PC-3 (cell line): ENCODE measurements around the gene TMEM242. TPM values are rescaled to one million over a fixed set of nuclear protein-coding genes. Genes with fewer than 3 reads are reported as not detected.

Experiments
- ATAC-seq: fragments of 200-7000 bp; cut with Tn5 transposase; 2 replicates; pipeline ENCODE4 v1.9.1; 2020; ENCODE audit warnings: mild to moderate bottlenecking, moderate library complexity
- BruUV-seq: library from RNA; stranded (reverse); fragments of 400-500 nt; replicated peaks from 2 replicates; lab custom pipeline; 2021; lab: Mats Ljungman, UMichigan
- CTCF ChIA-PET: fragments of 300-600 bp; sonication (Branson Sonifier 250); formaldehyde crosslinking; loops from one replicate; lab custom pipeline; 2022; ENCODE audit warnings: antibody characterized with exemption; lab: Charles Lee
- POLR2A ChIA-PET: fragments of 300-600 bp; sonication (Branson Sonifier 250); formaldehyde crosslinking; loops from one replicate; lab custom pipeline; 2022; ENCODE audit warnings: antibody characterized with exemption; ENCODE audit not compliant: unreplicated experiment; lab: Charles Lee
- DNase-seq: peaks from one replicate; pipeline ENCODE4 v3.0.0-alpha.2; 2015
- H2AFZ ChIP-seq: fragments of 300-600 bp; sonication (generic); 2 replicates; pipeline ENCODE4 v1.6.0; 2016; ENCODE audit warnings: antibody characterized with exemption, low read length
- H3F3A ChIP-seq: fragments of 300-600 bp; sonication (generic); one replicate; pipeline ENCODE4 v1.6.0; 2017; ENCODE audit warnings: antibody characterized with exemption, low read length, control low read depth, mild to moderate bottlenecking; ENCODE audit not compliant: unreplicated experiment
- H3K27ac ChIP-seq: fragments of 300-600 bp; sonication (generic); 2 replicates; pipeline ENCODE4 v1.5.1; 2016; ENCODE audit warnings: mild to moderate bottlenecking, low read length
- H3K27me3 ChIP-seq: fragments of 300-600 bp; sonication (generic); 2 replicates; pipeline ENCODE4 v1.6.1; 2016; ENCODE audit warnings: low read length, mixed read lengths
- H3K36me3 ChIP-seq: fragments of 300-600 bp; sonication (generic); 2 replicates; pipeline ENCODE4 v1.6.1; 2016; ENCODE audit warnings: low read depth, mixed run types, low read length, mixed read lengths
- H3K4me1 ChIP-seq: fragments of 300-600 bp; sonication (generic); 2 replicates; pipeline ENCODE4 v1.5.1; 2016; ENCODE audit warnings: low read length; ENCODE audit not compliant: insufficient read depth
- H3K4me2 ChIP-seq: fragments of 300-600 bp; sonication (generic); 2 replicates; pipeline ENCODE4 v1.6.0; 2016; ENCODE audit warnings: low read length
- H3K4me3 ChIP-seq: fragments of 300-600 bp; sonication (generic); 2 replicates; pipeline ENCODE4 v1.5.1; 2016; ENCODE audit warnings: mild to moderate bottlenecking, low read length, mixed read lengths
- H3K79me2 ChIP-seq: fragments of 300-600 bp; sonication (generic); 2 replicates; pipeline ENCODE4 v1.6.1; 2017; ENCODE audit warnings: low read length, mixed read lengths
- H3K9ac ChIP-seq: fragments of 300-600 bp; sonication (generic); 2 replicates; pipeline ENCODE4 v1.6.0; 2016; ENCODE audit warnings: mild to moderate bottlenecking, low read length
- H3K9me2 ChIP-seq: fragments of 300-600 bp; sonication (generic); replicated peaks from 2 replicates; pipeline ENCODE4 v1.6.1; 2016; ENCODE audit warnings: mixed run types, low read length, mixed read lengths
- H3K9me3 ChIP-seq: fragments of 300-600 bp; sonication (generic); 2 replicates; pipeline ENCODE4 v1.6.1; 2016; ENCODE audit warnings: low read length, mixed read lengths
- H4K20me1 ChIP-seq: fragments of 300-600 bp; sonication (generic); 2 replicates; pipeline ENCODE4 v1.6.1; 2016; ENCODE audit warnings: low read length, mixed read lengths
- EZH2 ChIP-seq: fragments of 300-600 bp; sonication (generic); IDR thresholded peaks from one replicate; pipeline ENCODE4 v1.6.1; 2017; ENCODE audit warnings: antibody characterized with exemption, mild to moderate bottlenecking, low read length; ENCODE audit not compliant: unreplicated experiment
- EZH2phosphoT487 ChIP-seq: fragments of 300-600 bp; sonication (generic); IDR thresholded peaks from 2 replicates; pipeline ENCODE4 v1.6.1; 2018; ENCODE audit warnings: mild to moderate bottlenecking, antibody characterized with exemption, low read length, borderline replicate concordance
- intact Hi-C: fragments of 100-400 bp; cut with micrococcal nuclease; formaldehyde crosslinking; loops from 2 replicates; pipeline ENCODE4 v1.9.0; 2023
- total RNA-seq: library from RNA; depleted of rRNA; stranded (reverse); fragments of >200 nt; gene quantifications from 2 replicates; pipeline ENCODE4 v1.2.3, GENCODE V29; 2014
- TF ChIP-seq, protein P1 (sequence below): fragments of 300-600 bp; sonication (generic); conservative IDR thresholded peaks from 2 replicates; pipeline ENCODE4 v1.5.1; 2017; ENCODE audit warnings: antibody characterized with exemption, low read depth, mild to moderate bottlenecking, low read length

TMEM242 gene
- total RNA-seq, 1 experiment from 2014 or later, result 7.9 TPM

DNA sequence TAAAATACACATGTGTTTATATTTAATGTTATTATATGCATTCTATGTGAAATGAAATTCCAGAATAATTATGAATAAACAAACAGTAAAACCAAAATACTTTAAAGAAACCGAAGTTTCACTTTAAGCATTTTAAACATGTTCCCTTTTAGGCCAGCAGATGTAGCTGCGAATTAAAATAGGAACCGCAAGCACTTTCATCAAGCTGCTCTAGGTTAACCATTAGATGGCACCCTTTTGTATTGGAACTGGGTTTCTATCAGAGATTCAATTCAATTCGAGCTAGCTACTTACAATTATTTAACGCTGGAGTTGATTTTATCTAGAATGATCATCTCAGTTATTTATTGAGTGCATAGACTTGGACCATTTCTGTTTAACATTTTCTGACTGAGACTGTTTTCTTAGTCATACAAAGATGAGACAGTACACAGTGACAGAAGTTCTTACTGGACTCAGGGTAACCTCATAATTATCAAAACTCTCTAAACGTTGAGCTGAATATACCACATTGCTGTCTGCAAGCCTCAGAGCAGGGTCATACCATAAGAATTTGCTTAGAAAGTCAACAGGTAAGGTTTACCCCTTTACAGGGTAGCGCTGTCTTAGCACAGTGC is 8.5 kb downstream of the TMEM242 start:
- Histone ChIP-seq H3K27me3 (no peaks in the 10 kb centered on the region), H3K4me1 (peaks cover 14% of the 10 kb centered on the region), H3K4me2 (no peak overlapping the region), H3F3A (no peaks in the 10 kb centered on the region), H3K9me3 (no peaks in the 10 kb centered on the region), H2AFZ (no peak overlapping the region), H3K79me2 (0 out of 2 replicates have a peak, but pooled peaks cover 7% of the 10 kb centered on the region), H3K9me2 (no peaks in the 10 kb centered on the region), H4K20me1 (no peaks in the 10 kb centered on the region), H3K36me3 (peaks cover 15% of the 10 kb centered on the region; the same call in 1 of the 2 replicates), H3K9ac (no peak overlapping the region), H3K27ac (no peak overlapping the region), H3K4me3 (no peak overlapping the region)
- TF ChIP-seq, protein P1, sequence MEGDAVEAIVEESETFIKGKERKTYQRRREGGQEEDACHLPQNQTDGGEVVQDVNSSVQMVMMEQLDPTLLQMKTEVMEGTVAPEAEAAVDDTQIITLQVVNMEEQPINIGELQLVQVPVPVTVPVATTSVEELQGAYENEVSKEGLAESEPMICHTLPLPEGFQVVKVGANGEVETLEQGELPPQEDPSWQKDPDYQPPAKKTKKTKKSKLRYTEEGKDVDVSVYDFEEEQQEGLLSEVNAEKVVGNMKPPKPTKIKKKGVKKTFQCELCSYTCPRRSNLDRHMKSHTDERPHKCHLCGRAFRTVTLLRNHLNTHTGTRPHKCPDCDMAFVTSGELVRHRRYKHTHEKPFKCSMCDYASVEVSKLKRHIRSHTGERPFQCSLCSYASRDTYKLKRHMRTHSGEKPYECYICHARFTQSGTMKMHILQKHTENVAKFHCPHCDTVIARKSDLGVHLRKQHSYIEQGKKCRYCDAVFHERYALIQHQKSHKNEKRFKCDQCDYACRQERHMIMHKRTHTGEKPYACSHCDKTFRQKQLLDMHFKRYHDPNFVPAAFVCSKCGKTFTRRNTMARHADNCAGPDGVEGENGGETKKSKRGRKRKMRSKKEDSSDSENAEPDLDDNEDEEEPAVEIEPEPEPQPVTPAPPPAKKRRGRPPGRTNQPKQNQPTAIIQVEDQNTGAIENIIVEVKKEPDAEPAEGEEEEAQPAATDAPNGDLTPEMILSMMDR, result peak; percentile 96
- TF ChIP-seq EZH2, result no peak
- ChIA-PET POLR2A (no interaction called here), CTCF (interaction anchor here (0.6 to 1.3 kb wide), 9 partner anchors 8 to 442 kb away, joined by 3 to 24 read pairs (median 4); partner anchors contain the start of gene TMEM242)
- no TSS peak for BruUV-seq
- intact Hi-C loops, result loop anchor here (1.0 to 5.0 kb wide), 4 partner anchors 222 to 352 kb away; no protein-coding TSS in a partner anchor
- peak; percentile 66 for ATAC-seq
- DNase-seq, result peak; percentile 75

DNA sequence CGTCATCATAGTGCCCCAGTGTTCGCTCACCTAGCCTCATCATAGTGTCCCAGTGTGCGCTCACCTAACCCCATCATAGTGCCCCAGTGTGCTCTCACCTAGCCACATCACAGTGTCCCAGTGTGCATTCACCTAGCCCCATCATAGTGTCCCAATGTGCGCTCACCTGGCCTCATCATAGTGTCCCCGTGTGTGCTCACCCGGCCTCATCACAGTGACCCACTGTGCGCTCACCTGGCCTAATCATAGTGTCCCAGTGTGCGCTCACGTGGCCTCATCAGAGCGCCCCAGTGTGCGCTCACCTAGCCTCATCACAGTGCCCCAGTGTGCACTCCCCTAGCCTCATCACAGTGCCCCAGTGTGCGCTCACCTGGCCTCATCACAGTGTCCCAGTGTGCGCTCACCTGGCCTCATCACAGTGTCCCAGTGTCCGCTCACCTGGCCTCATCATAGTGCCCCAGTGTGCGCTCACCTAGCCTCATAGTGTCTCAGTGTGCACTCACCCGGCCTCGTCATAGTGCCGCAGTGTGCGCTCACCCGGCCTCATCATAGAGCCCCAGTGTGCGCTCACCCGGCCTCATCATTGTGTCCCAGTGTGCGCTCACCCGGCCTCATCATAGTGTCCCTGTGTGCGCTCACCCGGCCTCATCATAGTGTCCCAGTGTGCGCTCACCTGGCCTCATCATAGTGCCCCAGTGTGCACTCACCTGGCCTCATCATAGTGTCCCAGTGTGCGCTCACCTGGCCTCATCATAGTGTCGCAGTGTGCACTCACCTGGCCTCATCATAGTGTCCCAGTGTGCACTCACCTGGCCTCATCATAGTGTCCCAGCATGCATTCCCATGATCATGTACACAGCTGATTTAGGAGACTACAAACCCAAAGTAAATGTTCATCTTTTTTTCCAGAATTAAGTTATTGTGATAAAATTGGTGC is 9.5 kb downstream of the TMEM242 start:
- Histone ChIP-seq H3K9me2 (no peaks in the 10 kb centered on the region), H3K79me2 (0 out of 2 replicates have a peak, but pooled peaks cover 7% of the 10 kb centered on the region), H3K27ac (no peak overlapping the region), H4K20me1 (no peaks in the 10 kb centered on the region), H3K36me3 (peaks cover 15% of the 10 kb centered on the region; the same call in 1 of the 2 replicates), H3K4me2 (no peak overlapping the region), H3K4me3 (no peak overlapping the region), H3K4me1 (peaks cover 14% of the 10 kb centered on the region), H3K27me3 (no peaks in the 10 kb centered on the region), H2AFZ (no peak overlapping the region), H3K9me3 (no peaks in the 10 kb centered on the region), H3F3A (no peaks in the 10 kb centered on the region), H3K9ac (no peak overlapping the region)
- intact Hi-C loops, result loop anchor here (1.0 kb wide), 3 partner anchors 284 to 354 kb away; no protein-coding TSS in a partner anchor
- TF ChIP-seq EZH2 (no peak), EZH2phosphoT487 (no peak)
- TF ChIP-seq, protein P1, result no peak
- CTCF ChIA-PET, result interaction anchor here (0.6 to 1.3 kb wide), 4 partner anchors 9 to 300 kb away, joined by 4 to 24 read pairs (median 6); partner anchors contain the start of gene TMEM242
- no TSS peak for BruUV-seq
- ATAC-seq (no peak), DNase-seq (no peak)
- POLR2A ChIA-PET, result no interaction called here
